Measurements from ENCODE around the gene NDE1. TPM values are rescaled to one million over a fixed set of nuclear protein-coding genes. Genes with fewer than 3 reads are reported as not detected.

Gene NDE1
- total and polyA plus RNA-seq, 3 experiments from 2014 or later = 55.9 to 123 (median 113) TPM

GRCh38 chr16:15737140-15737644, 87.1 kb downstream of the NDE1 start:
- Histone ChIP-seq H3K27me3 (ENCODE audit: insufficient read depth, low read length, poor library complexity, severe bottlenecking) (no peaks in the 10 kb centered on the region), H3K4me1 (ENCODE audit: insufficient read depth, low read length) (no peaks in the 10 kb centered on the region), H3K4me3 (ENCODE audit: low read length) (no peak overlapping the region), H3K27ac (ENCODE audit: low read depth, low read length) (no peak overlapping the region), H3K36me3 (ENCODE audit: insufficient read depth, low read length) (peaks cover 4% of the 10 kb centered on the region), H3K9me3 (ENCODE audit: low read length) (no peaks in the 10 kb centered on the region)
- Mint-ChIP-seq H3K27ac (peak overlapping the region in 1 of 8 donors; percentile 74), H3K36me3 (peaks cover 22 to 56% (median 23%) of the 10 kb centered on the region in 3 donors), H3K4me1 (no peaks in the 10 kb centered on the region), H3K9me3 (peaks cover 0 to 3% (median 0%) of the 10 kb centered on the region in 5 donors), H3K4me3 (no peak overlapping the region), H3K27me3 (no peaks in the 10 kb centered on the region)
- DNase-seq = no peak
- ChIA-PET CTCF (no interaction called here), POLR2A (no interaction called here)

DNA sequence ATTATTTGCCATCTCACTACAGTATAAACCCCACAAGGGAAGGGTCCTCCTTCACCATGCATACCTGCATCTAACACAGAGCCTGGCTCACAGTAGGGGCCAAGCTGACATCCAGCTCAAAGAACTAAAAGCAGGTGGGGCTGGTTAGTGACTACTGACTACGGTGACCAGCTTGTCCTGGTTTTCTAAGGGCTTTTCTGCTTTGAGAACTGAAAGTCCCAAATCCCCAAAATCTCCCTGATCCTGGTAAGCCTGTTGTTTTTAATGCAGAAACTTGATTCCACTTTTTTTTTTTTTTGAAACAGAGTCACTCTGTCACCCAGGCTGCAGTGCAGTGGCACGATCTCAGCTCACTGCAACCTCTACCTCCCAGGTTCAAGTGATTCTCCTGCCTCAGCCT, 89.4 kb downstream of the NDE1 start:
- H3K27ac Mint-ChIP-seq = no peak overlapping the region
- peaks cover 0 to 3% (median 0%) of the 10 kb centered on the region in 5 donors for H3K9me3 Mint-ChIP-seq

GRCh38 chr16:15739950-15740349, 89.9 kb downstream of the NDE1 start:
- peak overlapping the region in 1 of 8 donors; percentile 29 for H3K27ac Mint-ChIP-seq
- H3K9me3 ChIP-seq (ENCODE audit: low read length) = no peaks in the 10 kb centered on the region
- no peak overlapping the region for H3K4me3 Mint-ChIP-seq
- no peaks in the 10 kb centered on the region for H3K4me1 Mint-ChIP-seq
- CTCF ChIA-PET = no interaction called here
- no peak overlapping the region for H3K4me3 ChIP-seq (ENCODE audit: low read length)
- no peak overlapping the region for H3K27ac ChIP-seq (ENCODE audit: low read depth, low read length)
- H3K4me1 ChIP-seq (ENCODE audit: insufficient read depth, low read length) = no peaks in the 10 kb centered on the region
- peaks cover 0 to 3% (median 0%) of the 10 kb centered on the region in 5 donors for H3K9me3 Mint-ChIP-seq
- H3K36me3 ChIP-seq (ENCODE audit: insufficient read depth, low read length) = peaks cover 4% of the 10 kb centered on the region
- POLR2A ChIA-PET = no interaction called here
- peaks cover 22 to 56% (median 22%) of the 10 kb centered on the region in 3 donors for H3K36me3 Mint-ChIP-seq
- no peak for DNase-seq
- H3K27me3 ChIP-seq (ENCODE audit: insufficient read depth, low read length, poor library complexity, severe bottlenecking) = no peaks in the 10 kb centered on the region
- H3K27me3 Mint-ChIP-seq = no peaks in the 10 kb centered on the region

More for the DNA sequence above, 89.4 kb downstream of the NDE1 start:
- ChIA-PET POLR2A (interaction anchor here (0.7 kb wide), 2 partner anchors 10 to 149 kb away, joined by 3 read pairs; no protein-coding TSS in a partner anchor), CTCF (no interaction called here)
- Histone ChIP-seq H3K27me3 (ENCODE audit: insufficient read depth, low read length, poor library complexity, severe bottlenecking) (no peaks in the 10 kb centered on the region), H3K36me3 (ENCODE audit: insufficient read depth, low read length) (peaks cover 4% of the 10 kb centered on the region), H3K27ac (ENCODE audit: low read depth, low read length) (no peak overlapping the region), H3K9me3 (ENCODE audit: low read length) (no peaks in the 10 kb centered on the region), H3K4me1 (ENCODE audit: insufficient read depth, low read length) (no peaks in the 10 kb centered on the region), H3K4me3 (ENCODE audit: low read length) (no peak overlapping the region)
- Mint-ChIP-seq H3K4me1 (no peaks in the 10 kb centered on the region), H3K27me3 (no peaks in the 10 kb centered on the region), H3K36me3 (peaks cover 22 to 59% (median 26%) of the 10 kb centered on the region in 3 donors), H3K4me3 (no peak overlapping the region)
- DNase-seq = no peak

GRCh38 chr16:15741207-15741871, 91.3 kb downstream of the NDE1 start:
- Histone ChIP-seq H3K27me3 (ENCODE audit: insufficient read depth, low read length, poor library complexity, severe bottlenecking) (no peaks in the 10 kb centered on the region), H3K4me3 (ENCODE audit: low read length) (no peak overlapping the region), H3K36me3 (ENCODE audit: insufficient read depth, low read length) (no peaks in the 10 kb centered on the region), H3K4me1 (ENCODE audit: insufficient read depth, low read length) (no peaks in the 10 kb centered on the region), H3K27ac (ENCODE audit: low read depth, low read length) (no peak overlapping the region), H3K9me3 (ENCODE audit: low read length) (no peaks in the 10 kb centered on the region)
- ChIA-PET POLR2A (no interaction called here), CTCF (no interaction called here)
- H3K36me3 Mint-ChIP-seq = peaks cover 21 to 47% (median 22%) of the 10 kb centered on the region in 3 donors
- peak overlapping the region in 1 of 8 donors; percentile 61 for H3K27ac Mint-ChIP-seq
- DNase-seq = no peak
- no peaks in the 10 kb centered on the region for H3K4me1 Mint-ChIP-seq
- peaks cover 0 to 3% (median 0%) of the 10 kb centered on the region in 5 donors for H3K9me3 Mint-ChIP-seq
- H3K4me3 Mint-ChIP-seq = no peak overlapping the region
- no peaks in the 10 kb centered on the region for H3K27me3 Mint-ChIP-seq

DNA sequence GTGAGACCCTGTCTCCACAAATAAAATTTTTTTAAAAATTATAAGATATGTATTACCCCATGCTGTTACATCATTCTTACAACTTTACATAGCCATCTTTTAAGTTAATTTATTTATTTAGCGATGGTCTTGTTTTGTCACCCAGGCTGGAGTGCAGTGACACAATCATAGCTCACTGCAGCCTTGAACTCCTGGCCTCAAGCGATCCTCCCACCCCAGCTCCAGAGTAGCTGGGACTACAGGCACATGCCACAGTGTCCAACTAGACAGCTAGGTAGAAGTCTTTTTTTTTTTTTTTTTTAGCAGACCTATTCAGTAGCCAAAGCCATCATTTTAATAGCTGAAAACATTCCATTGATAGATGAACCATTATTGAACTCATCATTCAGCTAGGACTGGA, 92.7 kb downstream of the NDE1 start:
- Mint-ChIP-seq H3K27ac (no peak overlapping the region), H3K36me3 (peaks cover 20 to 40% (median 22%) of the 10 kb centered on the region in 3 donors), H3K4me3 (no peak overlapping the region), H3K9me3 (peaks cover 0 to 3% (median 0%) of the 10 kb centered on the region in 5 donors), H3K27me3 (no peaks in the 10 kb centered on the region), H3K4me1 (no peaks in the 10 kb centered on the region)
- CTCF ChIA-PET = interaction anchor here (1.2 kb wide), 1 partner anchor 385 kb away, joined by 5 read pairs; no protein-coding TSS in a partner anchor
- no peaks in the 10 kb centered on the region for H3K9me3 ChIP-seq (ENCODE audit: low read length)
- no peak overlapping the region for H3K27ac ChIP-seq (ENCODE audit: low read depth, low read length)
- no peak overlapping the region for H3K4me3 ChIP-seq (ENCODE audit: low read length)
- POLR2A ChIA-PET = no interaction called here
- DNase-seq = no peak
- no peaks in the 10 kb centered on the region for H3K36me3 ChIP-seq (ENCODE audit: insufficient read depth, low read length)
- no peaks in the 10 kb centered on the region for H3K27me3 ChIP-seq (ENCODE audit: insufficient read depth, low read length, poor library complexity, severe bottlenecking)
- no peaks in the 10 kb centered on the region for H3K4me1 ChIP-seq (ENCODE audit: insufficient read depth, low read length)

- POLR2A ChIA-PET = no interaction called here
- Histone ChIP-seq H3K27me3 (ENCODE audit: insufficient read depth, low read length, poor library complexity, severe bottlenecking) (no peaks in the 10 kb centered on the region), H3K27ac (ENCODE audit: low read depth, low read length) (no peak overlapping the region), H3K9me3 (ENCODE audit: low read length) (no peaks in the 10 kb centered on the region), H3K4me3 (ENCODE audit: low read length) (no peak overlapping the region), H3K4me1 (ENCODE audit: insufficient read depth, low read length) (no peaks in the 10 kb centered on the region), H3K36me3 (ENCODE audit: insufficient read depth, low read length) (no peaks in the 10 kb centered on the region)
- Mint-ChIP-seq H3K27ac (peak overlapping the region in 1 of 8 donors; percentile 14), H3K9me3 (peaks cover 0 to 3% (median 0%) of the 10 kb centered on the region in 5 donors), H3K27me3 (no peaks in the 10 kb centered on the region), H3K4me3 (no peak overlapping the region), H3K36me3 (peaks cover 19 to 39% (median 21%) of the 10 kb centered on the region in 3 donors), H3K4me1 (no peaks in the 10 kb centered on the region)
- no peak for DNase-seq
- CTCF ChIA-PET = no interaction called here
Observed at GRCh38 chr16:15743657-15744056, 93.6 kb downstream of the NDE1 start.

- H3K27ac ChIP-seq (ENCODE audit: low read depth, low read length) = no peak overlapping the region
- ChIA-PET CTCF (no interaction called here), POLR2A (no interaction called here)
- Mint-ChIP-seq H3K4me3 (no peak overlapping the region), H3K36me3 (peaks cover 13 to 29% (median 16%) of the 10 kb centered on the region in 3 donors), H3K27me3 (no peaks in the 10 kb centered on the region), H3K27ac (no peak overlapping the region), H3K9me3 (peaks cover 0 to 3% (median 0%) of the 10 kb centered on the region in 5 donors), H3K4me1 (no peaks in the 10 kb centered on the region)
- no peaks in the 10 kb centered on the region for H3K27me3 ChIP-seq (ENCODE audit: insufficient read depth, low read length, poor library complexity, severe bottlenecking)
- H3K36me3 ChIP-seq (ENCODE audit: insufficient read depth, low read length) = no peaks in the 10 kb centered on the region
- no peaks in the 10 kb centered on the region for H3K4me1 ChIP-seq (ENCODE audit: insufficient read depth, low read length)
- no peaks in the 10 kb centered on the region for H3K9me3 ChIP-seq (ENCODE audit: low read length)
- no peak for DNase-seq
- no peak overlapping the region for H3K4me3 ChIP-seq (ENCODE audit: low read length)
Observed at GRCh38 chr16:15746332-15746731, 96.3 kb downstream of the NDE1 start.

- ChIA-PET CTCF (no interaction called here), POLR2A (no interaction called here)
- no peak for DNase-seq
- H3K36me3 Mint-ChIP-seq = peaks cover 7 to 19% (median 8%) of the 10 kb centered on the region in 3 donors
- H3K4me3 ChIP-seq (ENCODE audit: low read length) = no peak overlapping the region
- H3K27me3 ChIP-seq (ENCODE audit: insufficient read depth, low read length, poor library complexity, severe bottlenecking) = no peaks in the 10 kb centered on the region
- H3K36me3 ChIP-seq (ENCODE audit: insufficient read depth, low read length) = no peaks in the 10 kb centered on the region
- H3K9me3 ChIP-seq (ENCODE audit: low read length) = no peaks in the 10 kb centered on the region
- H3K27ac Mint-ChIP-seq = peak overlapping the region in 1 of 8 donors; percentile 57
- no peak overlapping the region for H3K4me3 Mint-ChIP-seq
- no peaks in the 10 kb centered on the region for H3K4me1 ChIP-seq (ENCODE audit: insufficient read depth, low read length)
- H3K9me3 Mint-ChIP-seq = no peaks in the 10 kb centered on the region
- H3K4me1 Mint-ChIP-seq = no peaks in the 10 kb centered on the region
- no peaks in the 10 kb centered on the region for H3K27me3 Mint-ChIP-seq
- H3K27ac ChIP-seq (ENCODE audit: low read depth, low read length) = no peak overlapping the region
Observed at GRCh38 chr16:15747937-15748336, 97.9 kb downstream of the NDE1 start.

Measured in CD8-positive, alpha-beta memory T cell (primary cell).